Effector memory CD4-positive, alpha-beta T cell (primary cell): ENCODE data around the gene CENPP.

Source experiments
- DNase-seq, 3 donors: peaks; one replicate each; pipeline ENCODE4 v3.0.0-alpha.2; 2020
- H3K27ac ChIP-seq: 2 replicates; pipeline ENCODE4 v1.7.0; 2013; ENCODE audit warnings: mild to moderate bottlenecking, low read length, moderate library complexity; ENCODE audit not compliant: insufficient read depth, poor library complexity, severe bottlenecking
- H3K27me3 ChIP-seq: replicated peaks from 2 replicates; pipeline ENCODE4 v1.7.0; 2013; ENCODE audit warnings: mild to moderate bottlenecking, low read length; ENCODE audit not compliant: insufficient read depth, control insufficient read depth, poor library complexity, severe bottlenecking
- H3K36me3 ChIP-seq: 2 replicates; pipeline ENCODE4 v1.7.0; 2013; ENCODE audit warnings: mild to moderate bottlenecking, low read length, moderate library complexity; ENCODE audit not compliant: control insufficient read depth, insufficient read depth
- H3K4me1 ChIP-seq: 2 replicates; pipeline ENCODE4 v1.7.0; 2013; ENCODE audit warnings: low read length, mild to moderate bottlenecking; ENCODE audit not compliant: control insufficient read depth, insufficient read depth, poor library complexity, severe bottlenecking
- H3K4me3 ChIP-seq: 2 replicates; pipeline ENCODE4 v1.7.0; 2013; ENCODE audit warnings: low read length, low read depth, mild to moderate bottlenecking; ENCODE audit not compliant: insufficient read depth, poor library complexity, severe bottlenecking
- H3K9me3 ChIP-seq: 2 replicates; pipeline ENCODE4 v1.7.0; 2013; ENCODE audit warnings: mild to moderate bottlenecking, low read length, moderate library complexity; ENCODE audit not compliant: control insufficient read depth

CENPP gene

DNA sequence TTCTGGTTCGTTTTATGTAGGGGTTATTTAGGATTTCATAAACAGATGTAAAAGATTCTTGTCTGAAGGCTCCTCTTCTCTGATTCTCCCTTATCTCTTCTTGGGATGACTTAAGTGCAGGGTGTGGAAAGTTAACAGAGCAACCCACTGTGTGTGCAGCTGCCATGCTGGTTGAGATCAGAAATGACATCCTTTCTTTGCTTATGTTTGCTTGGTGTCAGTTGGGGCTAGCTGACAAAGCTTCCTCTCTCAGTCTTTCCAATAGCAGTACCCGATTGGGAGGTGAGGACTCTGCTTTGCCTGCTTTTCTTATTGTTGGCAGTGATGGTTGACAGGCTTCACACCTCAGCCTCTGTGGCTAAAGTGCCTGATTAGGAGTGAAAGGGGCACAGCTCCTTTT lies 52.1 kb downstream of the CENPP start:
- no peak overlapping the region for H3K27ac ChIP-seq
- DNase-seq, result no peak
- H3K4me1 ChIP-seq, result no peaks in the 10 kb centered on the region
- no peaks in the 10 kb centered on the region for H3K36me3 ChIP-seq
- H3K9me3 ChIP-seq, result no peaks in the 10 kb centered on the region
- H3K27me3 ChIP-seq, result no peaks in the 10 kb centered on the region
- no peak overlapping the region for H3K4me3 ChIP-seq

- no peak overlapping the region for H3K27ac ChIP-seq
- no peaks in the 10 kb centered on the region for H3K9me3 ChIP-seq
- H3K36me3 ChIP-seq, result no peaks in the 10 kb centered on the region
- DNase-seq, result no peak
- no peak overlapping the region for H3K4me3 ChIP-seq
- no peaks in the 10 kb centered on the region for H3K4me1 ChIP-seq
- H3K27me3 ChIP-seq, result no peaks in the 10 kb centered on the region
Measured at GRCh38 chr9:92378865-92379560, 53.3 kb downstream of the CENPP start.

- Histone ChIP-seq H3K36me3 (no peaks in the 10 kb centered on the region), H3K27me3 (no peaks in the 10 kb centered on the region), H3K4me1 (no peaks in the 10 kb centered on the region), H3K27ac (no peak overlapping the region), H3K9me3 (no peaks in the 10 kb centered on the region), H3K4me3 (no peak overlapping the region)
- no peak for DNase-seq
Measured at GRCh38 chr9:92380603-92381002, 54.9 kb downstream of the CENPP start.

DNA sequence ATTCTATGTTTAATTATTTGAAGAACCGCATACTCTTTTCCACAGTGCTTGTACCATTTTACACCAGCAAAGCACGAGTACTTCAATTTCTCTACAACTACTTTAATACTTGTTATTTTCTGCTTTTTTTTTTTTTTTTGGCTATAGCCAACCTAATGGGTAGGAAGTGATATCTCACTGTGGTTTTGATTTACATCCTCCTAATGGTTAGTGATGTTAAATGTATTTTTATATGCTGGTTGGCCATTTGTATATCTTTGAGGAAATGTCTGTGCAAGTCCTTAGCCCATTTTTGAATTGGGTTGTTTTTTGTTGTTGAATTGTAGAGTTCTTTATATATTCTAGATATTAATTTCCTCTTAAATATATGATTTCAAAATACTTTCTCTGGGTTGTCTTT lies 56.0 kb downstream of the CENPP start:
- Histone ChIP-seq H3K4me3 (no peak overlapping the region), H3K9me3 (no peaks in the 10 kb centered on the region), H3K27ac (no peak overlapping the region), H3K4me1 (no peaks in the 10 kb centered on the region), H3K27me3 (no peaks in the 10 kb centered on the region), H3K36me3 (no peaks in the 10 kb centered on the region)
- no peak for DNase-seq

DNA sequence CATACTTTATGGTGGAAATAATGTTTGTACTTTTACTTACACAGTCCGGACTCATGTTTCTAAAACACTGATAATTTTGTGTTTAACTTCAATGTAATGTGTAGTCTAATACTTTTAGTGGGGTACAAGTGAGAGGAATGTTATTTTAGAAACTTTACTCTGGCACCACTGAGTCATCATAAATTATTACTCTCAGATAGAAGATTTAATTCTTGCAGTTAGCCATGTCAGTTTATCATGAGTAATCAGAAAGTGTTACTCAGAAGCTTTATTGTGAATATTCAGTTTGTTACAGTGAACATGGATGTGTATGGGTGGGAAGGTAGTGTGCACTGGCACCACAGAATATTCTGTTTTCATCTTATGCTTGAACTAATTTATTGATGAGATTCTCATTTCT lies 58.6 kb downstream of the CENPP start:
- DNase-seq, result no peak

DNA sequence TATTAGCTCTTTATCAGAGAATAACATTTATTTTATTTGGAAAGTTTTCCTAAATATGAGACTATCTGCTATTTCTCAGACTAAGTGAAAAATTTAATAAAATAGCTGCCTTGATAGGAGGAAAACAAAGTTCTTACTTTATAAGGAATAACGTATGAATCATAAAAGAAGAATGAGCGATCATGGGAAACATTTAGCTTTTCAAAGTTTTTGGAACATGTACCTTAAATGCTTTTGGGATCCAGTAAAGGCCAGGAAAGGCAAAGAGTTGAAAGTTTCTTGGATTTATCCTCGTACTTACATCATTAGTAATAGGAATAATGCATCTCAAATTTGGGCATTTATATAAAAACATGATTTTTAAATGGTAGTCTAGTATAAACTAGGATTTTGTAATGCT lies 59.2 kb downstream of the CENPP start:
- DNase-seq, result no peak
- Histone ChIP-seq H3K4me1 (no peaks in the 10 kb centered on the region), H3K9me3 (no peaks in the 10 kb centered on the region), H3K4me3 (no peak overlapping the region), H3K27ac (no peak overlapping the region), H3K36me3 (no peaks in the 10 kb centered on the region), H3K27me3 (no peaks in the 10 kb centered on the region)

More for the DNA sequence above, 58.6 kb downstream of the CENPP start:
- no peak overlapping the region for H3K27ac ChIP-seq
- H3K4me1 ChIP-seq, result no peaks in the 10 kb centered on the region
- no peaks in the 10 kb centered on the region for H3K27me3 ChIP-seq
- no peak overlapping the region for H3K4me3 ChIP-seq
- no peaks in the 10 kb centered on the region for H3K9me3 ChIP-seq
- H3K36me3 ChIP-seq, result no peaks in the 10 kb centered on the region

GRCh38 chr9:92385477-92385876 lies 59.7 kb downstream of the CENPP start:
- Histone ChIP-seq H3K27me3 (no peaks in the 10 kb centered on the region), H3K36me3 (no peaks in the 10 kb centered on the region), H3K27ac (no peak overlapping the region), H3K9me3 (no peaks in the 10 kb centered on the region), H3K4me3 (no peak overlapping the region), H3K4me1 (no peaks in the 10 kb centered on the region)
- no peak for DNase-seq

GRCh38 chr9:92385953-92386352 lies 60.2 kb downstream of the CENPP start:
- DNase-seq, result no peak
- no peak overlapping the region for H3K27ac ChIP-seq

DNA sequence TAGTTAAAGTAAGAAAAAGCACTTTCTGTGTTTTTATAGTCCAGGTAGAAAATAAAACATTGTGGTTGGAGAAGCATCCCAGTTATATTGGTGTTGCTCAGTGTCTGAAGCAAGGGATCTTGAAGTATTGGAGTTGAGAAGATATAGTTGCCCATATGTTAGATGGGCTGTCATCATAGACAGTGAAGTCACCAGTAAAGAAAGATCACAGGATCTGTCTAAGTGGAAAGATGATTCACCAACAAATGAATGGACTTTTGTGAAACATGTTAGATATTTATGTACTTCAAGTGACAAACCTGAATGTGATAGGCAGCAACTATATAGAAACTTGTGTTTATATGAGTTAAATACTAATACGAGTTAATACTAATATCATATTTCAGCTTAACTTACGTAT lies 66.9 kb downstream of the CENPP start:
- H3K4me1 ChIP-seq, result no peaks in the 10 kb centered on the region
- no peak overlapping the region for H3K4me3 ChIP-seq
- no peaks in the 10 kb centered on the region for H3K27me3 ChIP-seq
- no peaks in the 10 kb centered on the region for H3K36me3 ChIP-seq
- DNase-seq, result no peak
- H3K27ac ChIP-seq, result no peak overlapping the region
- H3K9me3 ChIP-seq, result no peaks in the 10 kb centered on the region

More at GRCh38 chr9:92385953-92386352, 60.2 kb downstream of the CENPP start:
- no peaks in the 10 kb centered on the region for H3K36me3 ChIP-seq
- H3K27me3 ChIP-seq, result no peaks in the 10 kb centered on the region
- H3K4me1 ChIP-seq, result no peaks in the 10 kb centered on the region
- no peak overlapping the region for H3K4me3 ChIP-seq
- H3K9me3 ChIP-seq, result no peaks in the 10 kb centered on the region

DNA sequence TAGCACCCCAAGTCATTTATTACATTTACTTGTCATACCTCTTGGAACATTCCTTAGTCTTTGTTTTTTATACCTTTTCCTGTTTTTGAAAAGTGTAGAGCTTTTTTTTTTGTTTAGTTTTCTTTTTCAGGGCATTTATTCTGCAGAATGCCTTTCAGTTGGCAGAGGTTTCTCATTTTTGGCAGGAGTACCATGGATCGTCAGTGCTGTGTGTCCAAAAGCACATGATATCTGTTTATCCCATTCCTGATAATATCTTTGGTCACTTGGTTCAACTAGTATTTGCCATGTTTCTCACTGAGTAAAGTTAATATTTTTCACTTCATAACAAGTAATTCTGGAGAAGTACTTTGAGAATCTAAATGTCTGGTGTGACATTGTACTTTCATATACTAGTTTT lies 67.9 kb downstream of the CENPP start:
- H3K36me3 ChIP-seq, result no peaks in the 10 kb centered on the region
- no peak overlapping the region for H3K27ac ChIP-seq
- no peaks in the 10 kb centered on the region for H3K4me1 ChIP-seq
- no peaks in the 10 kb centered on the region for H3K9me3 ChIP-seq
- DNase-seq, result no peak
- H3K4me3 ChIP-seq, result no peak overlapping the region
- no peaks in the 10 kb centered on the region for H3K27me3 ChIP-seq
